NCI-H2196 treated with DMSO at 0.1 percent for 48 hours (cell line): ENCODE data around the gene DMRT1.

ENCODE experiments used
- DNase-seq: peaks from one replicate; lab custom pipeline; 2025; ENCODE audit not compliant: unreplicated experiment; lab: John Stamatoyannopoulos, UW

DMRT1 gene

GRCh38 chr9:920927-921326 is 79.4 kb downstream of the DMRT1 start:
- DNase-seq = no peak

- no peak for DNase-seq
Measured at GRCh38 chr9:922171-922570, 80.7 kb downstream of the DMRT1 start.

- no peak for DNase-seq
Measured at GRCh38 chr9:922731-923130, 81.2 kb downstream of the DMRT1 start.

GRCh38 chr9:926976-927375 is 85.5 kb downstream of the DMRT1 start:
- DNase-seq = no peak

- DNase-seq = no peak
Measured at GRCh38 chr9:928363-929042, 87.0 kb downstream of the DMRT1 start.

GRCh38 chr9:929719-930118 is 88.2 kb downstream of the DMRT1 start:
- DNase-seq = no peak

GRCh38 chr9:933356-933755 is 91.9 kb downstream of the DMRT1 start:
- DNase-seq = no peak

- peak; percentile 45 for DNase-seq
Measured at GRCh38 chr9:935348-935965, 94.0 kb downstream of the DMRT1 start.

GRCh38 chr9:942805-943580 is 101.5 kb downstream of the DMRT1 start:
- DNase-seq = peak; percentile 87

GRCh38 chr9:947985-948384 is 106.5 kb downstream of the DMRT1 start:
- DNase-seq = no peak

GRCh38 chr9:948497-948896 is 107.0 kb downstream of the DMRT1 start:
- DNase-seq = no peak

GRCh38 chr9:950139-950538 is 108.6 kb downstream of the DMRT1 start:
- DNase-seq = no peak

GRCh38 chr9:952546-952945 is 111.0 kb downstream of the DMRT1 start:
- DNase-seq = no peak

- no peak for DNase-seq
Measured at GRCh38 chr9:959105-959504, 117.6 kb downstream of the DMRT1 start.

GRCh38 chr9:959914-960313 is 118.4 kb downstream of the DMRT1 start:
- DNase-seq = peak; percentile 75

GRCh38 chr9:962023-962422 is 120.5 kb downstream of the DMRT1 start:
- DNase-seq = no peak

GRCh38 chr9:965497-965896 is 124.0 kb downstream of the DMRT1 start:
- DNase-seq = no peak

- no peak for DNase-seq
Measured at GRCh38 chr9:966870-967269, 125.4 kb downstream of the DMRT1 start.

GRCh38 chr9:967436-967835 is 125.9 kb downstream of the DMRT1 start:
- no peak for DNase-seq

GRCh38 chr9:967903-968641 is 126.6 kb downstream of the DMRT1 start:
- no peak for DNase-seq

GRCh38 chr9:969310-970150 is 128.0 kb downstream of the DMRT1 start:
- no peak for DNase-seq
